Ishikawa (cell line): Measurements from ENCODE around the gene IKZF2.

Experiments used
- CEBPB ChIP-seq: IDR thresholded peaks from 2 replicates; pipeline ENCODE4 v1.6.1; 2012
- EGR1 ChIP-seq: IDR thresholded peaks from 2 replicates; pipeline ENCODE4 v1.6.1; 2012
- EP300 ChIP-seq: IDR thresholded peaks from 2 replicates; pipeline ENCODE4 v1.6.1; 2012; ENCODE audit warnings: borderline replicate concordance
- RAD21 ChIP-seq: IDR thresholded peaks from 2 replicates; pipeline ENCODE4 v1.6.1; 2012; ENCODE audit warnings: low read depth
- TAF1 ChIP-seq: IDR thresholded peaks from 2 replicates; pipeline ENCODE4 v1.6.1; 2012; ENCODE audit warnings: low read depth, mild to moderate bottlenecking
- YY1 ChIP-seq: IDR thresholded peaks from 2 replicates; pipeline ENCODE4 v1.6.1; 2012; ENCODE audit warnings: low read depth
- TF ChIP-seq, protein P1 (sequence below): IDR thresholded peaks from 2 replicates; pipeline ENCODE4 v1.6.1; 2012; ENCODE audit warnings: low read depth, mild to moderate bottlenecking
- TF ChIP-seq, protein P2 (sequence below): IDR thresholded peaks from 2 replicates; pipeline ENCODE4 v1.6.1; 2012
- TF ChIP-seq, protein P3 (sequence below): IDR thresholded peaks from 2 replicates; pipeline ENCODE4 v1.6.1; 2012

DNA sequence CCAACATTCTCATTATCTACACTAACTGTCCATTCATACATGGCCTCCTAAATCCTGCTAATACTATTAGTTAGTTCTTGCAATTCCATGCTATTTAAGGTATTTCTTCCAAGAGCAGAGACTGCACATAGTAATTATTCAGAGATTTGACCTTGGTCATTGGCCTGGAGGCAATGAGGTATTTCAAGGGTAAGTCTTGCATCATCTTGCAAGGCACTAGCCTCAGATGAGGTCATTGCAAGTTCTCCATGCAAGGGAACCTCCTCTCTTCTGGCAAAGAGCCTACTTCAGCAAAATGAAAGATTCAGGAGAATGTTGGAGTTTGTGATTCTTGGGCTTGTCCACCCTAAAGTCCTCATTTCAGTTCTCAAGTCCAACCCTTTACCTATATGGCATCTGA, 48.5 kb upstream of the IKZF2 start:
- TF ChIP-seq, protein P1, sequence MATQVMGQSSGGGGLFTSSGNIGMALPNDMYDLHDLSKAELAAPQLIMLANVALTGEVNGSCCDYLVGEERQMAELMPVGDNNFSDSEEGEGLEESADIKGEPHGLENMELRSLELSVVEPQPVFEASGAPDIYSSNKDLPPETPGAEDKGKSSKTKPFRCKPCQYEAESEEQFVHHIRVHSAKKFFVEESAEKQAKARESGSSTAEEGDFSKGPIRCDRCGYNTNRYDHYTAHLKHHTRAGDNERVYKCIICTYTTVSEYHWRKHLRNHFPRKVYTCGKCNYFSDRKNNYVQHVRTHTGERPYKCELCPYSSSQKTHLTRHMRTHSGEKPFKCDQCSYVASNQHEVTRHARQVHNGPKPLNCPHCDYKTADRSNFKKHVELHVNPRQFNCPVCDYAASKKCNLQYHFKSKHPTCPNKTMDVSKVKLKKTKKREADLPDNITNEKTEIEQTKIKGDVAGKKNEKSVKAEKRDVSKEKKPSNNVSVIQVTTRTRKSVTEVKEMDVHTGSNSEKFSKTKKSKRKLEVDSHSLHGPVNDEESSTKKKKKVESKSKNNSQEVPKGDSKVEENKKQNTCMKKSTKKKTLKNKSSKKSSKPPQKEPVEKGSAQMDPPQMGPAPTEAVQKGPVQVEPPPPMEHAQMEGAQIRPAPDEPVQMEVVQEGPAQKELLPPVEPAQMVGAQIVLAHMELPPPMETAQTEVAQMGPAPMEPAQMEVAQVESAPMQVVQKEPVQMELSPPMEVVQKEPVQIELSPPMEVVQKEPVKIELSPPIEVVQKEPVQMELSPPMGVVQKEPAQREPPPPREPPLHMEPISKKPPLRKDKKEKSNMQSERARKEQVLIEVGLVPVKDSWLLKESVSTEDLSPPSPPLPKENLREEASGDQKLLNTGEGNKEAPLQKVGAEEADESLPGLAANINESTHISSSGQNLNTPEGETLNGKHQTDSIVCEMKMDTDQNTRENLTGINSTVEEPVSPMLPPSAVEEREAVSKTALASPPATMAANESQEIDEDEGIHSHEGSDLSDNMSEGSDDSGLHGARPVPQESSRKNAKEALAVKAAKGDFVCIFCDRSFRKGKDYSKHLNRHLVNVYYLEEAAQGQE = no peak
- no peak for TF ChIP-seq EGR1
- no peak for TF ChIP-seq CEBPB
- no peak for TF ChIP-seq RAD21
- no peak for TF ChIP-seq TAF1
- no peak for TF ChIP-seq EP300
- no peak for TF ChIP-seq YY1
- TF ChIP-seq, protein P2, sequence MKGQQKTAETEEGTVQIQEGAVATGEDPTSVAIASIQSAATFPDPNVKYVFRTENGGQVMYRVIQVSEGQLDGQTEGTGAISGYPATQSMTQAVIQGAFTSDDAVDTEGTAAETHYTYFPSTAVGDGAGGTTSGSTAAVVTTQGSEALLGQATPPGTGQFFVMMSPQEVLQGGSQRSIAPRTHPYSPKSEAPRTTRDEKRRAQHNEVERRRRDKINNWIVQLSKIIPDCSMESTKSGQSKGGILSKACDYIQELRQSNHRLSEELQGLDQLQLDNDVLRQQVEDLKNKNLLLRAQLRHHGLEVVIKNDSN = no peak
- TF ChIP-seq, protein P3, sequence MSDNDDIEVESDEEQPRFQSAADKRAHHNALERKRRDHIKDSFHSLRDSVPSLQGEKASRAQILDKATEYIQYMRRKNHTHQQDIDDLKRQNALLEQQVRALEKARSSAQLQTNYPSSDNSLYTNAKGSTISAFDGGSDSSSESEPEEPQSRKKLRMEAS = no peak
